ENCODE measurements around the gene MOB3C. TPM values are rescaled to one million over a fixed set of nuclear protein-coding genes. Genes with fewer than 3 reads are reported as not detected.

MOB3C gene
- total RNA-seq, 1 donor from 2014 or later: 1.1 TPM

DNA sequence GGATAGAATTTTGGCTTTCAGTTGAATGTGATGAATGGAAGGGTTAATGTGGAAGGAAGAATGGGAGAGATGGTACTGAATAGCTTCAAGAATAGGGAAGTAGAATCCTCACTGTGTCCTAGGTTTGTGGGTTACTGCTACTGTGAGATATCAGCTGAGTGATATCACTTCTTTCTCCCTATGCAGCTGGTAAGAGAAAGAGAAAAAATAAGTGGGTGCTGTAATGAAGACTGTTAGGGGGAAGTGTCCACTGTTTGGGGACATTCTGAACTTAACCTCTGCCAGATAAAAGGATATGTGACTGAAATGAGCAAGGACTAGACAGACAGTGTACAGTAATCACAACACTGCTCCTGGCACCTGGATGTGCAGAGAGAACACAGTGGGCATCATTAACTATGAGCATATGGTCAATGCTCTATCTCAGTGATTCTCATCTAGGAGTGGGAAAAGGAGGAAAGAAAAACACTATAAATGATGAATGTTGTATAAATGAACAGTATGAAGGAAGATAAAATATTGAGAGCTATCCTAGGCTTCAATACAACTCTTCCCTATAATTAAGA is 25.6 kb upstream of the MOB3C start:
- H3K9me3 ChIP-seq (ENCODE audit: low read depth): no peaks in the 10 kb centered on the region
- H3K4me3 Mint-ChIP-seq: no peak overlapping the region
- peaks cover 2% of the 10 kb centered on the region for H3K27me3 Mint-ChIP-seq (ENCODE audit: insufficient read depth, low read depth)
- H3K4me1 ChIP-seq: no peaks in the 10 kb centered on the region
- H3K4me3 ChIP-seq: no peak overlapping the region
- H4K20me1 ChIP-seq (ENCODE audit: low read depth): no peaks in the 10 kb centered on the region
- no peak overlapping the region for H3K9ac ChIP-seq
- no peak overlapping the region for H2AFZ ChIP-seq (replicated peaks)
- H3K4me2 ChIP-seq: no peak overlapping the region
- no peak overlapping the region for H3K27ac Mint-ChIP-seq
- no peaks in the 10 kb centered on the region for H3K79me2 ChIP-seq (ENCODE audit: low read depth)
- H3K36me3 ChIP-seq: no peaks in the 10 kb centered on the region
- H3K36me3 Mint-ChIP-seq: peaks cover 21% of the 10 kb centered on the region
- no peak for TF ChIP-seq EZH2 (IDR thresholded peaks at IDR 0.05)
- TF ChIP-seq EZH2phosphoT487 (IDR thresholded peaks at IDR 0.05): no peak
- TF ChIP-seq, protein P1, sequence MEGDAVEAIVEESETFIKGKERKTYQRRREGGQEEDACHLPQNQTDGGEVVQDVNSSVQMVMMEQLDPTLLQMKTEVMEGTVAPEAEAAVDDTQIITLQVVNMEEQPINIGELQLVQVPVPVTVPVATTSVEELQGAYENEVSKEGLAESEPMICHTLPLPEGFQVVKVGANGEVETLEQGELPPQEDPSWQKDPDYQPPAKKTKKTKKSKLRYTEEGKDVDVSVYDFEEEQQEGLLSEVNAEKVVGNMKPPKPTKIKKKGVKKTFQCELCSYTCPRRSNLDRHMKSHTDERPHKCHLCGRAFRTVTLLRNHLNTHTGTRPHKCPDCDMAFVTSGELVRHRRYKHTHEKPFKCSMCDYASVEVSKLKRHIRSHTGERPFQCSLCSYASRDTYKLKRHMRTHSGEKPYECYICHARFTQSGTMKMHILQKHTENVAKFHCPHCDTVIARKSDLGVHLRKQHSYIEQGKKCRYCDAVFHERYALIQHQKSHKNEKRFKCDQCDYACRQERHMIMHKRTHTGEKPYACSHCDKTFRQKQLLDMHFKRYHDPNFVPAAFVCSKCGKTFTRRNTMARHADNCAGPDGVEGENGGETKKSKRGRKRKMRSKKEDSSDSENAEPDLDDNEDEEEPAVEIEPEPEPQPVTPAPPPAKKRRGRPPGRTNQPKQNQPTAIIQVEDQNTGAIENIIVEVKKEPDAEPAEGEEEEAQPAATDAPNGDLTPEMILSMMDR (IDR thresholded peaks at IDR 0.05): no peak
- H3F3A ChIP-seq (ENCODE audit: low read depth): no peaks in the 10 kb centered on the region
- no peak overlapping the region for H3K27ac ChIP-seq
- no peak for DNase-seq (ENCODE audit: low spot score)
- no peaks in the 10 kb centered on the region for H3K9me3 Mint-ChIP-seq
- H3K27me3 ChIP-seq: no peaks in the 10 kb centered on the region
- no peaks in the 10 kb centered on the region for H3K4me1 Mint-ChIP-seq

DNA sequence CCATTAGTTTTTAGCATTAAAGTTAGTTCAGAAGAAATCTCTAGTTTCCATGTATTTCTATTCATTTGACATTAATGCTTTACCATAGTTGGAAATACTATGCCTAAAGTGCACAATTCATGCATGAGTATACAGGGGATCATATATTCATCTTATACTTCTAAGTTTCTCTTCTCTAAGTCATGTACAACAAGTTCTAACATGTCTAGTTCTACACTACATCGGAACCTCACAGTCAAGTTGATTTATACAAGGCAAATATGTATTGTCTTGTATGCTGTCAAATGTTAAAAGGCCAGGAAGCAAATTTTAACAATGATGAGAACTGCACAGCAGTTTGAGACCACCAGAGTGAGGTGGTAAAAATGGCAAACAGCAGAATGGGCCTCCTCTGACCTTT is 22.9 kb upstream of the MOB3C start:
- no peaks in the 10 kb centered on the region for H3K9me3 Mint-ChIP-seq
- Histone ChIP-seq H3K79me2 (ENCODE audit: low read depth) (no peaks in the 10 kb centered on the region), H3K9ac (no peak overlapping the region), H3K4me1 (no peaks in the 10 kb centered on the region), H3K27ac (no peak overlapping the region), H3K9me3 (ENCODE audit: low read depth) (no peaks in the 10 kb centered on the region), H2AFZ (replicated peaks) (no peak overlapping the region), H3K4me3 (no peak overlapping the region), H3K27me3 (no peaks in the 10 kb centered on the region), H3F3A (ENCODE audit: low read depth) (no peaks in the 10 kb centered on the region), H3K4me2 (no peak overlapping the region), H3K36me3 (no peaks in the 10 kb centered on the region), H4K20me1 (ENCODE audit: low read depth) (no peaks in the 10 kb centered on the region)
- no peaks in the 10 kb centered on the region for H3K27me3 Mint-ChIP-seq (ENCODE audit: insufficient read depth, low read depth)
- H3K4me1 Mint-ChIP-seq: no peaks in the 10 kb centered on the region
- H3K27ac Mint-ChIP-seq: no peak overlapping the region
- no peak overlapping the region for H3K4me3 Mint-ChIP-seq
- no peak for DNase-seq (ENCODE audit: low spot score)
- TF ChIP-seq, protein P1 (IDR thresholded peaks at IDR 0.05): no peak
- TF ChIP-seq EZH2phosphoT487 (IDR thresholded peaks at IDR 0.05) (no peak), EZH2 (IDR thresholded peaks at IDR 0.05) (no peak)
- H3K36me3 Mint-ChIP-seq: peaks cover 20% of the 10 kb centered on the region

DNA sequence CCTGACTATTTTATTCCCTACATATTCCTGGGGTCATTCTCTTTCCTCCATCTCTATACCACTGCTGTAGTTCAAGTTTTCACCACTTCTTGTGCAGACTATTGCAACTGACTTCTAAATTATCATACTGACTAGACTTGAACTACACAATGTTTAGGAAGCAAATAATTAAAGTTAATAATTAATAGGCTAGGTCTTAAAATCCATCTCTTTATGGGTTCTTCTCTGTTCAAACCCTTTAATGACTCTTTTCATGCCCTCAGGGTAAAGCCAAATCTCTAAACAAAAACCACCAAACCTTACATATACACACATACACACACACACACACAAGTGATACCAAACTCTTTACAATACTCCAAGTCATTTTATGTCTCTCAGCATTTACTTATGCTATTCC is 22.3 kb upstream of the MOB3C start:
- H4K20me1 ChIP-seq (ENCODE audit: low read depth): no peaks in the 10 kb centered on the region
- H3K9me3 ChIP-seq (ENCODE audit: low read depth): no peaks in the 10 kb centered on the region
- H3K27ac ChIP-seq: no peak overlapping the region
- H2AFZ ChIP-seq (replicated peaks): no peak overlapping the region
- Mint-ChIP-seq H3K36me3 (peaks cover 21% of the 10 kb centered on the region), H3K4me3 (no peak overlapping the region), H3K27me3 (ENCODE audit: insufficient read depth, low read depth) (no peaks in the 10 kb centered on the region), H3K9me3 (no peaks in the 10 kb centered on the region), H3K4me1 (no peaks in the 10 kb centered on the region), H3K27ac (no peak overlapping the region)
- H3K4me1 ChIP-seq: no peaks in the 10 kb centered on the region
- H3K9ac ChIP-seq: no peak overlapping the region
- no peaks in the 10 kb centered on the region for H3K27me3 ChIP-seq
- no peaks in the 10 kb centered on the region for H3K79me2 ChIP-seq (ENCODE audit: low read depth)
- no peak overlapping the region for H3K4me2 ChIP-seq
- no peaks in the 10 kb centered on the region for H3K36me3 ChIP-seq
- TF ChIP-seq EZH2phosphoT487 (IDR thresholded peaks at IDR 0.05): no peak
- TF ChIP-seq EZH2 (IDR thresholded peaks at IDR 0.05): no peak
- TF ChIP-seq, protein P1 (IDR thresholded peaks at IDR 0.05): no peak
- no peak overlapping the region for H3K4me3 ChIP-seq
- H3F3A ChIP-seq (ENCODE audit: low read depth): no peaks in the 10 kb centered on the region
- no peak for DNase-seq (ENCODE audit: low spot score)

All from neural progenitor cell (in vitro differentiated cells).